ENCODE data around the gene KCNIP4. TPM values are rescaled to one million over a fixed set of nuclear protein-coding genes. Genes with fewer than 3 reads are reported as not detected.

The KCNIP4 gene
- total RNA-seq, 1 donor from 2014 or later: 30.4 TPM

DNA sequence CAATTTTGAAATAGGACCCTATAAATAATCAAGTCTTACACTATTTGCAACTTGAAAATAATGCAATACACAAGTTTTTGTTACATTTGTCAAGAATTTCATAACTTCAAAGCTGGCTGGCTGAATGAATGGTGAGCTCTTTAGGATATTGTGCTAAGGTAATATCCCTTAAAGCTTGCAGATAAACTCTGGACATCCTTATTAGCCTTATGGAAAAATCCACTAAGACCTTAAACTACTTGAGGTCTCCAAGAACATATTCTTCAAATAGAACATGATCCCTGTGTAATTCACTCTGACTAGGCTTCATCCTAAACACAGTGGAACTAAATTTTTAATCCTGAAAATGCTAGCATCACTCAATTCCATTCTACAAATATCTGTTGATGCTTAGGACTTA is 1049.0 kb downstream of the KCNIP4 start:
- no peaks in the 10 kb centered on the region for H3K4me1 Mint-ChIP-seq (ENCODE audit: low read depth, unreplicated experiment)
- H3K4me3 Mint-ChIP-seq (ENCODE audit: unreplicated experiment): no peak overlapping the region
- TF ChIP-seq, protein P1, sequence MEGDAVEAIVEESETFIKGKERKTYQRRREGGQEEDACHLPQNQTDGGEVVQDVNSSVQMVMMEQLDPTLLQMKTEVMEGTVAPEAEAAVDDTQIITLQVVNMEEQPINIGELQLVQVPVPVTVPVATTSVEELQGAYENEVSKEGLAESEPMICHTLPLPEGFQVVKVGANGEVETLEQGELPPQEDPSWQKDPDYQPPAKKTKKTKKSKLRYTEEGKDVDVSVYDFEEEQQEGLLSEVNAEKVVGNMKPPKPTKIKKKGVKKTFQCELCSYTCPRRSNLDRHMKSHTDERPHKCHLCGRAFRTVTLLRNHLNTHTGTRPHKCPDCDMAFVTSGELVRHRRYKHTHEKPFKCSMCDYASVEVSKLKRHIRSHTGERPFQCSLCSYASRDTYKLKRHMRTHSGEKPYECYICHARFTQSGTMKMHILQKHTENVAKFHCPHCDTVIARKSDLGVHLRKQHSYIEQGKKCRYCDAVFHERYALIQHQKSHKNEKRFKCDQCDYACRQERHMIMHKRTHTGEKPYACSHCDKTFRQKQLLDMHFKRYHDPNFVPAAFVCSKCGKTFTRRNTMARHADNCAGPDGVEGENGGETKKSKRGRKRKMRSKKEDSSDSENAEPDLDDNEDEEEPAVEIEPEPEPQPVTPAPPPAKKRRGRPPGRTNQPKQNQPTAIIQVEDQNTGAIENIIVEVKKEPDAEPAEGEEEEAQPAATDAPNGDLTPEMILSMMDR (IDR thresholded peaks at IDR 0.05; ENCODE audit: partially characterized antibody, unreplicated experiment): no peak

GRCh38 chr4:20895988-20896387 is 1052.6 kb downstream of the KCNIP4 start:
- no peaks in the 10 kb centered on the region for H3K9me3 Mint-ChIP-seq (ENCODE audit: unreplicated experiment)
- no peak for DNase-seq
- no peaks in the 10 kb centered on the region for H3K36me3 Mint-ChIP-seq (ENCODE audit: unreplicated experiment)
- H3K4me1 Mint-ChIP-seq (ENCODE audit: low read depth, unreplicated experiment): no peaks in the 10 kb centered on the region
- peaks cover 3% of the 10 kb centered on the region for H3K27me3 Mint-ChIP-seq (ENCODE audit: unreplicated experiment)
- H3K4me3 Mint-ChIP-seq (ENCODE audit: unreplicated experiment): no peak overlapping the region
- TF ChIP-seq, protein P1 (IDR thresholded peaks at IDR 0.05; ENCODE audit: partially characterized antibody, unreplicated experiment): no peak
- H3K27ac Mint-ChIP-seq (ENCODE audit: unreplicated experiment): no peak overlapping the region

More for the DNA sequence above, 1049.0 kb downstream of the KCNIP4 start:
- H3K9me3 Mint-ChIP-seq (ENCODE audit: unreplicated experiment): no peaks in the 10 kb centered on the region
- DNase-seq: no peak
- no peak overlapping the region for H3K27ac Mint-ChIP-seq (ENCODE audit: unreplicated experiment)
- H3K36me3 Mint-ChIP-seq (ENCODE audit: unreplicated experiment): no peaks in the 10 kb centered on the region
- peaks cover 2% of the 10 kb centered on the region for H3K27me3 Mint-ChIP-seq (ENCODE audit: unreplicated experiment)

DNA sequence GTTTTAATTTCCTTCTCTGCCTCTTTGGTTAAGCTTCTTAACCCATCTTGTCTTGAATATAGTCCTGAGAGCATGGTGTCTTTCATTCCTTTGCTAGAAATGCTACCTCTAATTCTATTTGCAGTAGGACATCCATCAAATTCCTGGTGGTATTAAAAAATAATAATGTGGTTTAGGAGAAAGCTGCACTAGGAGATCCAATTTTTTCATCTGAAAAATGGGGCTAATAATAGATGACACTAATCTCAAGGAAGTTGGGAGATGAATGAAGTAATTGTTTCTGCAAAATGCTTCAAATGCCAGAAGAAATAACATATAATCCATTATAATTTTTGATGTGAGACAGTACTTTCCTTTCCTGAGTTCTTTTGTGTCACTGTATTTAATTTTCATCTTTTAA is 1053.4 kb downstream of the KCNIP4 start:
- no peak overlapping the region for H3K27ac Mint-ChIP-seq (ENCODE audit: unreplicated experiment)
- no peaks in the 10 kb centered on the region for H3K9me3 Mint-ChIP-seq (ENCODE audit: unreplicated experiment)
- TF ChIP-seq, protein P1 (IDR thresholded peaks at IDR 0.05; ENCODE audit: partially characterized antibody, unreplicated experiment): no peak

GRCh38 chr4:20890761-20891160 is 1057.8 kb downstream of the KCNIP4 start:
- no peak overlapping the region for H3K27ac Mint-ChIP-seq (ENCODE audit: unreplicated experiment)
- H3K27me3 Mint-ChIP-seq (ENCODE audit: unreplicated experiment): peaks cover 3% of the 10 kb centered on the region
- TF ChIP-seq, protein P1 (IDR thresholded peaks at IDR 0.05; ENCODE audit: partially characterized antibody, unreplicated experiment): no peak
- DNase-seq: no peak
- H3K4me1 Mint-ChIP-seq (ENCODE audit: low read depth, unreplicated experiment): peaks cover 2% of the 10 kb centered on the region
- no peaks in the 10 kb centered on the region for H3K9me3 Mint-ChIP-seq (ENCODE audit: unreplicated experiment)
- no peak overlapping the region for H3K4me3 Mint-ChIP-seq (ENCODE audit: unreplicated experiment)
- H3K36me3 Mint-ChIP-seq (ENCODE audit: unreplicated experiment): no peaks in the 10 kb centered on the region

More for the DNA sequence above, 1053.4 kb downstream of the KCNIP4 start:
- H3K27me3 Mint-ChIP-seq (ENCODE audit: unreplicated experiment): peaks cover 3% of the 10 kb centered on the region
- no peaks in the 10 kb centered on the region for H3K36me3 Mint-ChIP-seq (ENCODE audit: unreplicated experiment)
- H3K4me1 Mint-ChIP-seq (ENCODE audit: low read depth, unreplicated experiment): no peaks in the 10 kb centered on the region
- no peak overlapping the region for H3K4me3 Mint-ChIP-seq (ENCODE audit: unreplicated experiment)
- DNase-seq: no peak

- Mint-ChIP-seq H3K27ac (ENCODE audit: unreplicated experiment) (no peak overlapping the region), H3K36me3 (ENCODE audit: unreplicated experiment) (no peaks in the 10 kb centered on the region), H3K4me3 (ENCODE audit: unreplicated experiment) (no peak overlapping the region), H3K4me1 (ENCODE audit: low read depth, unreplicated experiment) (peaks cover 2% of the 10 kb centered on the region), H3K9me3 (ENCODE audit: unreplicated experiment) (no peaks in the 10 kb centered on the region), H3K27me3 (ENCODE audit: unreplicated experiment) (peaks cover 3% of the 10 kb centered on the region)
- no peak for DNase-seq
- TF ChIP-seq, protein P1 (IDR thresholded peaks at IDR 0.05; ENCODE audit: partially characterized antibody, unreplicated experiment): no peak
Observed at GRCh38 chr4:20889901-20890300, 1058.7 kb downstream of the KCNIP4 start.

All from glutamatergic neuron (in vitro differentiated cells).